Neural cell (in vitro differentiated cells): ENCODE measurements around the gene ATF6.

ENCODE experiments used
- EP300 ChIP-seq: fragments of 450-650 bp; conservative IDR thresholded peaks from 2 replicates; pipeline ENCODE4 v1.6.1; 2014; ENCODE audit warnings: antibody characterized with exemption, mild to moderate bottlenecking, moderate library complexity; ENCODE audit not compliant: poor library complexity, severe bottlenecking
- MXI1 ChIP-seq: fragments of 450-650 bp; conservative IDR thresholded peaks from 2 replicates; pipeline ENCODE4 v1.6.1; 2014; ENCODE audit warnings: antibody characterized with exemption, mild to moderate bottlenecking; ENCODE audit not compliant: poor library complexity, severe bottlenecking
- POLR2AphosphoS5 ChIP-seq: IDR thresholded peaks from 2 replicates; pipeline ENCODE4 v1.6.1; 2012
- RAD21 ChIP-seq: fragments of 450-650 bp; conservative IDR thresholded peaks from 2 replicates; pipeline ENCODE4 v1.6.1; 2014; ENCODE audit warnings: antibody characterized with exemption, mild to moderate bottlenecking, moderate library complexity
- REST ChIP-seq: IDR thresholded peaks from 2 replicates; pipeline ENCODE4 v1.6.1; 2012; ENCODE audit warnings: borderline replicate concordance
- TAF1 ChIP-seq: IDR thresholded peaks from 2 replicates; pipeline ENCODE4 v1.6.1; 2012; ENCODE audit warnings: low read depth
- TF ChIP-seq, protein P1 (sequence below): fragments of 450-650 bp; IDR thresholded peaks from 2 replicates; pipeline ENCODE4 v1.5.1; 2014; ENCODE audit warnings: antibody characterized with exemption, mild to moderate bottlenecking, moderate library complexity; ENCODE audit not compliant: poor library complexity, severe bottlenecking

- TF ChIP-seq, protein P1, sequence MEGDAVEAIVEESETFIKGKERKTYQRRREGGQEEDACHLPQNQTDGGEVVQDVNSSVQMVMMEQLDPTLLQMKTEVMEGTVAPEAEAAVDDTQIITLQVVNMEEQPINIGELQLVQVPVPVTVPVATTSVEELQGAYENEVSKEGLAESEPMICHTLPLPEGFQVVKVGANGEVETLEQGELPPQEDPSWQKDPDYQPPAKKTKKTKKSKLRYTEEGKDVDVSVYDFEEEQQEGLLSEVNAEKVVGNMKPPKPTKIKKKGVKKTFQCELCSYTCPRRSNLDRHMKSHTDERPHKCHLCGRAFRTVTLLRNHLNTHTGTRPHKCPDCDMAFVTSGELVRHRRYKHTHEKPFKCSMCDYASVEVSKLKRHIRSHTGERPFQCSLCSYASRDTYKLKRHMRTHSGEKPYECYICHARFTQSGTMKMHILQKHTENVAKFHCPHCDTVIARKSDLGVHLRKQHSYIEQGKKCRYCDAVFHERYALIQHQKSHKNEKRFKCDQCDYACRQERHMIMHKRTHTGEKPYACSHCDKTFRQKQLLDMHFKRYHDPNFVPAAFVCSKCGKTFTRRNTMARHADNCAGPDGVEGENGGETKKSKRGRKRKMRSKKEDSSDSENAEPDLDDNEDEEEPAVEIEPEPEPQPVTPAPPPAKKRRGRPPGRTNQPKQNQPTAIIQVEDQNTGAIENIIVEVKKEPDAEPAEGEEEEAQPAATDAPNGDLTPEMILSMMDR, result no peak
- TF ChIP-seq REST, result no peak
- no peak for TF ChIP-seq TAF1
- no peak for TF ChIP-seq RAD21
- TF ChIP-seq EP300, result no peak
- no peak for TF ChIP-seq POLR2AphosphoS5
- no peak for TF ChIP-seq MXI1
Observed at GRCh38 chr1:162004441-162004950, 238.4 kb downstream of the ATF6 start.
